RWPE1 (cell line): Measurements from ENCODE around the gene PKN1.

Experiments used
- CTCF ChIA-PET: fragments of 350-600 bp; sonication (Branson Sonifier 250); formaldehyde crosslinking; extraction: SDS; loops from one replicate; lab custom pipeline; 2021; lab: Yijun Ruan, JAX
- POLR2A ChIA-PET: fragments of 400-600 bp; formaldehyde crosslinking; extraction: SDS; loops from one replicate; lab custom pipeline; 2020; ENCODE audit warnings: antibody characterized with exemption; ENCODE audit not compliant: low non-redundant PET; lab: Yijun Ruan, JAX
- DNase-seq: peaks from one replicate; pipeline ENCODE4 v3.0.0; 2012; ENCODE audit warnings: low spot score
- H3K27ac ChIP-seq: fragments of 450-650 bp; 2 replicates; pipeline ENCODE4 v1.5.1; 2017
- CTCF ChIP-seq: fragments of 450-650 bp; conservative IDR thresholded peaks from 2 replicates; pipeline ENCODE4 v1.5.1; 2017; ENCODE audit warnings: low read depth, mild to moderate bottlenecking

PKN1 gene

DNA sequence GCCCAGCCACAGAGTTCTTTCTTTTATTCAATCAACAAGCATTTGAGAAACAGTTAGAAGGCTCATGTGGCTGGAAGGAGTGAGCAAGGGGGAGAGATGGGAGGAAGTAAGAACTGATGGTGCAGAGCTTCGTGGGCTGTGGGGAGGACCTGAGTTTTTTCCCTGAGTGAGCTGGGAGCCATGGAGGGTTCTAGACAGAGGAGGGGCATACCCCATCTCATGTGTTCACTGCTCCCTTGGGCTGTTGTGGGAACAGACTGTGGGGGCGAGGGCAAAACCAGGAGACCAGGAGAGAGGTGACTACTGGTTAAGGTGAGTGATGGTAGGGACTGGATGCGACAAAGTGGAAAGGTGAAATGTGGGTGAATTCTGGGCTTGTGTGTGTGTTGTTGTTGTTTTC lies 2.4 kb upstream of the PKN1 start:
- TF ChIP-seq CTCF, result no peak
- no peak overlapping the region for H3K27ac ChIP-seq
- DNase-seq, result no peak
- POLR2A ChIA-PET, result interaction anchor here (0.6 kb wide), 1 partner anchor 9 kb away, joined by 8 read pairs; no protein-coding TSS in a partner anchor
- CTCF ChIA-PET, result interaction anchor here (0.7 kb wide), 1 partner anchor 15 kb away, joined by 4 read pairs; no protein-coding TSS in a partner anchor

DNA sequence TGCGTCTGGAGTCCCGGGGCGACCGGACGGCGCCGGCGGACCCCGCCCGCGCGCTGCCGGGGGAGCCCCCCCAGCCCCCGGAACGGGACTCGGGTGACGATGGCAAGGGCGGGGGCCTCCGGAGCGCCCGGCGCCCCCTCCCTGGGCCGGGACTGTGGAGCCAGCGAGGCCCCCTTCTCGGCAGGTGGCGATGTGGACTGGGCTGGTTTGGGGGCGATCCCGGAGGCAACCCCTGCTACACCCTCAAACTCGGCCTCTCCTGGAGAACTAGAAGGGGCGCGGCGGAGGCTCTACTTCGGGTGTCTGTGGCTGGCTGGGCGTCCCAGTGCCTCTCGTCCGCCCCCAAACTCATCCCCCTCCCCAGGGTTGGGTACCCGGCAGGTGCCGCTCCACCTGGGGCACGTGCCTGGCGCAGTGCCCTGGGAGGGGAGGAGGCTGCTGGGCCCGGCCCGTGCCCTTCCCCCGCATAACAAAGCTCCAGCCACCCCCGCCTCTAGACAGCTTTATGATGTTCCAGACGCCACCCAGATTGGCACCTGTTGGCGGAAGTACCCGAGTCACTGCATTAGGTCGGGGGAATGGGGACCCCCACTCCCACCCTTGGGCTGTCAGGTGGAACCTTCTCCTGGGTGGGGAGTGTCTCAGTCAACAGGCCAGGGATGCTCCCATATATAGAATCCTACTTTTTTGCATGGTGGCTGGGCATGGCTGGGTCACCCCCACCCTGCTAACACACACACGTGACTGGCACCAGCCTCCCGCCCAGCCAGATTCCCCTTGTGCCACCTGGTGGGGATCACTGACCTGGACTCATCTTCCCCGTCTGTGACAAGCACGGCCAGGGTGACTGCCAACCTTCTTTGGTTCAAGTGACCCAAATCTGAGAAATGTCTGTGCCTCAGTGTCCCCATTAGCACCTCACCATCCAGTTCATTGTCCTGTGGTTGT lies 722 bp downstream of the PKN1 start:
- peak overlapping the region; percentile 71 for H3K27ac ChIP-seq
- DNase-seq, result peak; percentile 24
- CTCF ChIA-PET, result interaction anchor here (0.5 kb wide), 1 partner anchor 25 kb away, joined by 3 read pairs; no protein-coding TSS in a partner anchor
- POLR2A ChIA-PET, result interaction anchor here (1.0 kb wide), 1 partner anchor 10 kb away, joined by 8 read pairs; no protein-coding TSS in a partner anchor
- no peak for TF ChIP-seq CTCF

DNA sequence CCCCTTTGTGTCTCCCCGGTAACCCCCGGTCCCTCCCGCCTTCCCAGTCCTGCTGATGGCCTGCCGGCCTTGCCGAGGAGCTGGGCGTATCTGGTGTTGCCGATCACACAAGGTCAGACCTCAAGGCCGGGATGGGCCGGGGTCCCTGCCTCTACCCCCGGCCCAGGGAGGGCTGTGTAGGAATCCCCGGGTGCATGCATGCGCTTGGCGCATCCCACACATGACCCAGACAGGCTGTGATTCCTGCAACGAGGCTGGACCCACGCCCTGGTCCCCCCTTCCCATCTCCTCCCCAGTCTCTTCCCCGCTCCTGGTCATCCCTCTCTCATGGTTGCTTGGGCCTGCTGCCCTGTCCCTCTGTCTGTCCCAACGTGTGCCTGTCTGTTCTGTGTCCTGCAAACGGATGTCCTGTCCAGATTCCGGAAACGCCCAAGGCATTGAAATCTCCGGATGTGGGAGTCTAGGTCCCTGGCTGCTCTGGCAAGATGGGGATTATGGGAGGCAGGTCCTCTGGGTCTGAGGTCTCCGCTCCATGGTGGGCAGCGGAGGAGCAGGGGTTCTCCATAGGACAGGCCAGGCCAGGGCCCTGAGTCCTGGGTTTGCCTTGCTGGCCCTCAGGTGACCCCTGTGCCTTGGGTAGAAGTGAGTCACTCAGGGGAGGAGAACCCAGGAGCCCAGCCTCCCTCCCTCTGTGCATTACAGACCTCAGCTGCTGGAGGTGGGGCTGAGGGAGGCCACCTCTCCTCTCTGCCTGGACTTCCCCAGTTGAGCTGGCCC lies 1.6 kb downstream of the PKN1 start:
- POLR2A ChIA-PET, result no interaction called here
- CTCF ChIA-PET, result no interaction called here
- DNase-seq, result peak; percentile 70
- no peak for TF ChIP-seq CTCF
- peak overlapping the region; percentile 71 for H3K27ac ChIP-seq

GRCh38 chr19:14435320-14436050 lies 2.4 kb downstream of the PKN1 start:
- POLR2A ChIA-PET, result interaction anchor here (0.6 kb wide), 1 partner anchor 1266 kb away, joined by 3 read pairs; no protein-coding TSS in a partner anchor
- no peak for TF ChIP-seq CTCF
- peak overlapping the region; percentile 71 for H3K27ac ChIP-seq
- no peak for DNase-seq
- CTCF ChIA-PET, result no interaction called here

DNA sequence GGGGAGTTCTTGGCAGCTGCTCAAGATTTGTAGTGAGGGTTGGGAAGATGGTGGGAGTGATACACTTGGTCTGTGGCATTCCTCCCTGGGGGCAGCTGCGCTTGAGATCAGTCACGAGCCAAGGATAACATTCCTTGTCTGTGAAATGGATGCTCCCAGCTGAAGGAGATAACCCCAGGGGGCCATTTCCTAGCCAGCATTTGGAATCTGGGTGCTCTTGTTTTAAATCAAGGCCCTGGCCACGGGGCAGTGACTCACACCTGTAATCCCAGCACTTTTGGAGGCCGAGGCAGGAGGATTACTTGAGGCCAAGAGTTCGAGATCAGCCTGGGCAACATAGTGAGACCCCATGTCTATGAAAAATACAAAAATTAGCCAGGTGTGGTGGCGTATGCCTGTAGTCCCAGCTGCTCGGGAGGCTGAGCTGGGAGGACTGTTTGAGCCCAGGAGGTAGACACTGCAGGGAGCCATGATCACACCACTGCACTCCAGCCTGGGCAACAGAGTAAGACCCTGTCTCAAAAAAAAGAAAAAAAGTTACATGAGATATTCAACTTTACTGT lies 4.6 kb downstream of the PKN1 start:
- POLR2A ChIA-PET, result no interaction called here

More for the DNA sequence above, 4.6 kb downstream of the PKN1 start:
- no peak for TF ChIP-seq CTCF
- H3K27ac ChIP-seq, result no peak overlapping the region; the same call in 1 of the 2 replicates
- no peak for DNase-seq
- CTCF ChIA-PET, result interaction anchor here (0.6 kb wide), 1 partner anchor 56 kb away, joined by 3 read pairs; no protein-coding TSS in a partner anchor
